Chondrocyte (in vitro differentiated cells): ENCODE measurements around the gene SFT2D2. TPM values are rescaled to one million over a fixed set of nuclear protein-coding genes. Genes with fewer than 3 reads are reported as not detected.

Source experiments
- DNase-seq: peaks from one replicate; pipeline ENCODE4 v3.0.0; 2021; ENCODE audit warnings: mixed read lengths, low spot score
- H3K27ac Mint-ChIP-seq: one replicate; pipeline ENCODE4 v1.8.0; 2021; ENCODE audit warnings: mild to moderate bottlenecking, moderate library complexity, mixed read lengths; ENCODE audit not compliant: unreplicated experiment
- H3K27me3 Mint-ChIP-seq: 2 replicates; pipeline ENCODE4 v1.8.0; 2021; ENCODE audit warnings: low read depth, mixed read lengths
- H3K36me3 Mint-ChIP-seq: 2 replicates; pipeline ENCODE4 v1.8.0; 2021; ENCODE audit warnings: low read depth, mixed read lengths
- H3K4me1 Mint-ChIP-seq: 2 replicates; pipeline ENCODE4 v1.8.0; 2021; ENCODE audit warnings: low read depth, mild to moderate bottlenecking, mixed read lengths
- H3K4me3 Mint-ChIP-seq: one replicate; pipeline ENCODE4 v1.8.0; 2021; ENCODE audit warnings: mild to moderate bottlenecking, moderate library complexity, mixed read lengths; ENCODE audit not compliant: unreplicated experiment
- H3K9me3 Mint-ChIP-seq: 2 replicates; pipeline ENCODE4 v1.8.0; 2021; ENCODE audit warnings: low read depth, mixed read lengths
- CTCF ChIP-seq: fragments of 200-600 bp; sonication (generic); IDR thresholded peaks from 2 replicates; pipeline ENCODE4 v1.5.0; 2021; ENCODE audit warnings: antibody characterized with exemption, mild to moderate bottlenecking, moderate library complexity
- total RNA-seq: library from RNA; stranded (reverse); gene quantifications from 3 replicates; pipeline ENCODE4 v1.2.1, GENCODE V29; 2021

The SFT2D2 gene
- total RNA-seq, 1 donor from 2014 or later, result 70.8 TPM

- H3K4me1 Mint-ChIP-seq, result peaks cover 39% of the 10 kb centered on the region
- peak; percentile 22 for TF ChIP-seq CTCF
- peak overlapping the region; percentile 52 for H3K27ac Mint-ChIP-seq
- H3K4me3 Mint-ChIP-seq, result no peak overlapping the region
- H3K9me3 Mint-ChIP-seq, result no peaks in the 10 kb centered on the region
- H3K36me3 Mint-ChIP-seq, result peaks cover 39% of the 10 kb centered on the region
- DNase-seq, result no peak
- no peaks in the 10 kb centered on the region for H3K27me3 Mint-ChIP-seq
Measured at GRCh38 chr1:168235548-168235885, 9.7 kb downstream of the SFT2D2 start.

GRCh38 chr1:168235937-168236336, 10.1 kb downstream of the SFT2D2 start:
- no peak overlapping the region for H3K4me3 Mint-ChIP-seq
- no peak for TF ChIP-seq CTCF
- no peak for DNase-seq
- no peaks in the 10 kb centered on the region for H3K27me3 Mint-ChIP-seq
- peaks cover 39% of the 10 kb centered on the region for H3K36me3 Mint-ChIP-seq
- H3K9me3 Mint-ChIP-seq, result no peaks in the 10 kb centered on the region
- H3K27ac Mint-ChIP-seq, result no peak overlapping the region
- H3K4me1 Mint-ChIP-seq, result peaks cover 34% of the 10 kb centered on the region

GRCh38 chr1:168236836-168237611, 11.2 kb downstream of the SFT2D2 start:
- H3K27me3 Mint-ChIP-seq, result no peaks in the 10 kb centered on the region
- DNase-seq, result no peak
- H3K36me3 Mint-ChIP-seq, result peaks cover 40% of the 10 kb centered on the region
- H3K9me3 Mint-ChIP-seq, result no peaks in the 10 kb centered on the region
- peaks cover 29% of the 10 kb centered on the region for H3K4me1 Mint-ChIP-seq
- peak overlapping the region; percentile 12 for H3K27ac Mint-ChIP-seq
- H3K4me3 Mint-ChIP-seq, result no peak overlapping the region
- TF ChIP-seq CTCF, result no peak

- H3K27ac Mint-ChIP-seq, result peak overlapping the region; percentile 92
- peaks cover 38% of the 10 kb centered on the region for H3K4me1 Mint-ChIP-seq
- H3K27me3 Mint-ChIP-seq, result no peaks in the 10 kb centered on the region
- DNase-seq, result no peak
- TF ChIP-seq CTCF, result peak; percentile 7
- no peak overlapping the region for H3K4me3 Mint-ChIP-seq
- peaks cover 38% of the 10 kb centered on the region for H3K36me3 Mint-ChIP-seq
- no peaks in the 10 kb centered on the region for H3K9me3 Mint-ChIP-seq
Measured at GRCh38 chr1:168243198-168243597, 17.4 kb downstream of the SFT2D2 start.

GRCh38 chr1:168243636-168244212, 17.9 kb downstream of the SFT2D2 start:
- TF ChIP-seq CTCF, result no peak
- DNase-seq, result no peak
- H3K4me3 Mint-ChIP-seq, result no peak overlapping the region
- no peaks in the 10 kb centered on the region for H3K27me3 Mint-ChIP-seq
- no peaks in the 10 kb centered on the region for H3K9me3 Mint-ChIP-seq
- H3K36me3 Mint-ChIP-seq, result peaks cover 42% of the 10 kb centered on the region
- peak overlapping the region; percentile 92 for H3K27ac Mint-ChIP-seq
- H3K4me1 Mint-ChIP-seq, result peaks cover 39% of the 10 kb centered on the region
